ENCODE results near the gene EPM2AIP1.

- TF ChIP-seq CTCF (IDR thresholded peaks at IDR 0.05) (no peak), EZH2 (IDR thresholded peaks at IDR 0.05) (no peak), EZH2phosphoT487 (IDR thresholded peaks at IDR 0.05) (no peak)
Observed at GRCh38 chr3:37030588-37030987, 37.7 kb upstream of the EPM2AIP1 start.
